ENCODE measurements around the gene SUGP2.

SUGP2 gene

GRCh38 chr19:18948075-18948975 lies 85.0 kb downstream of the SUGP2 start:
- DNase-seq, result no peak

GRCh38 chr19:18946918-18947317 lies 86.4 kb downstream of the SUGP2 start:
- DNase-seq, result no peak

- no peak for DNase-seq
Measured at GRCh38 chr19:18946335-18946734, 87.0 kb downstream of the SUGP2 start.

- no peak for DNase-seq
Measured at GRCh38 chr19:18945297-18945696, 88.0 kb downstream of the SUGP2 start.

- DNase-seq, result no peak
Measured at GRCh38 chr19:18943465-18943864, 89.9 kb downstream of the SUGP2 start.

GRCh38 chr19:18942692-18943091 lies 90.6 kb downstream of the SUGP2 start:
- DNase-seq, result no peak

- no peak for DNase-seq
Measured at GRCh38 chr19:18941628-18942354, 91.5 kb downstream of the SUGP2 start.
